DND-41 (cell line): ENCODE measurements around the gene IGFBP2.

Experiments used
- ATAC-seq: fragments of 200-7000 bp; cut with Tn5 transposase; 3 replicates; pipeline ENCODE4 v1.9.1; 2021; ENCODE audit warnings: low read depth; ENCODE audit not compliant: insufficient read depth
- DNase-seq: peaks from one replicate; pipeline ENCODE4 v3.0.0-alpha.2; 2020
- H2AFZ ChIP-seq: 2 replicates; pipeline ENCODE4 v1.6.0; 2012; ENCODE audit warnings: low read depth, low read length
- H3K27ac ChIP-seq: 2 replicates; pipeline ENCODE4 v1.5.1; 2012; ENCODE audit warnings: low read length, inconsistent platforms
- H3K27me3 ChIP-seq: fragments of 200-600 bp; sonication (generic); 2 replicates; pipeline ENCODE4 v1.6.0; 2012; ENCODE audit warnings: low read length, mild to moderate bottlenecking, inconsistent platforms; ENCODE audit not compliant: insufficient read depth, poor library complexity
- H3K36me3 ChIP-seq: 2 replicates; pipeline ENCODE4 v1.5.1; 2012; ENCODE audit warnings: low read length, inconsistent platforms; ENCODE audit not compliant: insufficient read depth
- H3K4me1 ChIP-seq: 2 replicates; pipeline ENCODE4 v1.5.1; 2012; ENCODE audit warnings: mild to moderate bottlenecking, low read length; ENCODE audit not compliant: insufficient read depth
- H3K4me2 ChIP-seq: 2 replicates; pipeline ENCODE4 v1.6.0; 2012; ENCODE audit warnings: mild to moderate bottlenecking, moderate library complexity, low read length, inconsistent platforms; ENCODE audit not compliant: insufficient read depth
- H3K4me3 ChIP-seq, 2 experiments: fragments of 200-600 bp in 1 of 2; shearing (Covaris generic) in 1 of 2; 2 replicates each; pipeline ENCODE4 v1.5.1; 2012 to 2016; ENCODE audit warnings: inconsistent platforms in 2 of 2, low read length in 2 of 2, mild to moderate bottlenecking in 2 of 2, low read depth in 1 of 2, moderate library complexity in 1 of 2
- H3K79me2 ChIP-seq: 2 replicates; pipeline ENCODE4 v1.6.0; 2012; ENCODE audit warnings: low read length, inconsistent platforms; ENCODE audit not compliant: insufficient read depth
- H3K9ac ChIP-seq: 2 replicates; pipeline ENCODE4 v1.6.0; 2012; ENCODE audit warnings: low read depth, mild to moderate bottlenecking, inconsistent platforms, low read length, moderate library complexity
- H3K9me3 ChIP-seq: 2 replicates; pipeline ENCODE4 v1.5.1; 2012; ENCODE audit warnings: low read length, moderate library complexity, mild to moderate bottlenecking, inconsistent platforms; ENCODE audit not compliant: insufficient read depth, severe bottlenecking
- H4K20me1 ChIP-seq: 2 replicates; pipeline ENCODE4 v1.6.0; 2012; ENCODE audit warnings: low read length; ENCODE audit not compliant: insufficient read depth
- CTCF ChIP-seq: IDR thresholded peaks from 2 replicates; pipeline ENCODE4 v1.5.1; 2012; ENCODE audit warnings: borderline replicate concordance, low read length, moderate library complexity, mild to moderate bottlenecking; ENCODE audit not compliant: poor library complexity, severe bottlenecking; ENCODE audit errors: extremely low read depth
- EZH2 ChIP-seq: IDR thresholded peaks from 3 replicates; pipeline ENCODE4 v1.6.1; 2012; ENCODE audit warnings: borderline replicate concordance, low read depth, mild to moderate bottlenecking, moderate library complexity, low read length, inconsistent platforms; ENCODE audit not compliant: severe bottlenecking

IGFBP2 gene

GRCh38 chr2:216690853-216691741 lies 57.9 kb downstream of the IGFBP2 start:
- DNase-seq (peak; percentile 33), ATAC-seq (no peak)
- Histone ChIP-seq H3K36me3 (no peaks in the 10 kb centered on the region), H3K27me3 (peaks cover 75% of the 10 kb centered on the region), H3K27ac (no peak overlapping the region), H3K4me1 (peaks cover 41% of the 10 kb centered on the region), H2AFZ (no peak overlapping the region), H3K9me3 (no peaks in the 10 kb centered on the region), H3K4me3 (no peak overlapping the region), H4K20me1 (peaks cover 4% of the 10 kb centered on the region; the same call in 1 of the 2 replicates), H3K9ac (no peak overlapping the region), H3K79me2 (no peaks in the 10 kb centered on the region), H3K4me2 (no peak overlapping the region)
- TF ChIP-seq EZH2, result peak; percentile 83
- TF ChIP-seq CTCF, result no peak

GRCh38 chr2:216692636-216693413 lies 59.6 kb downstream of the IGFBP2 start:
- TF ChIP-seq EZH2 (peak; percentile 19), CTCF (no peak)
- ATAC-seq, result peak; percentile 72

GRCh38 chr2:216693414-216694080 lies 60.3 kb downstream of the IGFBP2 start:
- Histone ChIP-seq H3K9me3 (no peaks in the 10 kb centered on the region), H3K4me1 (peaks cover 41% of the 10 kb centered on the region), H3K4me2 (peak overlapping the region; percentile 83), H3K4me3 (peak overlapping the region in 1 of 2 experiments; percentile 54; a peak in 2 of 4 replicates), H3K27ac (no peak overlapping the region), H3K9ac (peak overlapping the region; percentile 31; the same call in 1 of the 2 replicates), H3K79me2 (no peaks in the 10 kb centered on the region), H4K20me1 (peaks cover 4% of the 10 kb centered on the region; the same call in 1 of the 2 replicates), H3K36me3 (no peaks in the 10 kb centered on the region), H2AFZ (no peak overlapping the region), H3K27me3 (peaks cover 88% of the 10 kb centered on the region)
- ATAC-seq (no peak; the same call in 2 of the 3 replicates), DNase-seq (no peak)
- no peak for TF ChIP-seq EZH2
- no peak for TF ChIP-seq CTCF

More at GRCh38 chr2:216692636-216693413, 59.6 kb downstream of the IGFBP2 start:
- Histone ChIP-seq H3K36me3 (no peaks in the 10 kb centered on the region), H4K20me1 (peaks cover 4% of the 10 kb centered on the region; the same call in 1 of the 2 replicates), H2AFZ (peak overlapping the region; percentile 67), H3K27me3 (peaks cover 81% of the 10 kb centered on the region), H3K4me3 (peak overlapping the region; percentile 13 to 57; a peak in 3 of 4 replicates), H3K9me3 (no peaks in the 10 kb centered on the region), H3K4me2 (peak overlapping the region; percentile 83), H3K9ac (peak overlapping the region; percentile 37), H3K27ac (no peak overlapping the region), H3K79me2 (no peaks in the 10 kb centered on the region), H3K4me1 (peaks cover 41% of the 10 kb centered on the region)
- peak; percentile 85 for DNase-seq
